MM.1S (cell line): ENCODE measurements around the gene INSYN1.

Source experiments
- DNase-seq: peaks from one replicate; pipeline ENCODE4 v3.0.0-alpha.2; 2015
- H2AFZ ChIP-seq: fragments of 300-600 bp; sonication (generic); 2 replicates; pipeline ENCODE4 v1.6.0; 2016; ENCODE audit warnings: antibody characterized with exemption, low read length
- H3F3A ChIP-seq: fragments of 300-600 bp; sonication (generic); 2 replicates; pipeline ENCODE4 v1.6.1; 2016; ENCODE audit warnings: mild to moderate bottlenecking, antibody characterized with exemption, low read length, moderate library complexity, mixed read lengths; ENCODE audit not compliant: insufficient read depth
- H3K27ac ChIP-seq: fragments of 300-600 bp; sonication (generic); 2 replicates; pipeline ENCODE4 v1.5.1; 2016; ENCODE audit warnings: mild to moderate bottlenecking, low read length
- H3K27me3 ChIP-seq: fragments of 300-600 bp; sonication (generic); replicated peaks from 2 replicates; pipeline ENCODE4 v1.6.0; 2016; ENCODE audit warnings: low read length; ENCODE audit not compliant: insufficient read depth
- H3K36me3 ChIP-seq: fragments of 300-600 bp; sonication (generic); replicated peaks from 2 replicates; pipeline ENCODE4 v1.6.1; 2016; ENCODE audit warnings: mild to moderate bottlenecking, low read length, mixed read lengths; ENCODE audit not compliant: insufficient read depth
- H3K4me1 ChIP-seq: fragments of 300-600 bp; sonication (generic); 2 replicates; pipeline ENCODE4 v1.6.1; 2016; ENCODE audit warnings: low read length, mixed read lengths
- H3K4me2 ChIP-seq: fragments of 300-600 bp; sonication (generic); 2 replicates; pipeline ENCODE4 v1.6.0; 2016; ENCODE audit warnings: low read depth, low read length
- H3K4me3 ChIP-seq: fragments of 300-600 bp; sonication (generic); 2 replicates; pipeline ENCODE4 v1.5.1; 2016; ENCODE audit warnings: low read length, mixed read lengths
- H3K79me2 ChIP-seq: fragments of 300-600 bp; sonication (generic); 2 replicates; pipeline ENCODE4 v1.6.1; 2016; ENCODE audit warnings: mixed run types, low read length, mixed read lengths
- H3K9ac ChIP-seq: fragments of 300-600 bp; sonication (generic); 2 replicates; pipeline ENCODE4 v1.6.1; 2016; ENCODE audit warnings: low read length, mixed read lengths
- H3K9me2 ChIP-seq: fragments of 300-600 bp; sonication (generic); replicated peaks from 2 replicates; pipeline ENCODE4 v1.6.1; 2016; ENCODE audit warnings: mild to moderate bottlenecking, low read length, mixed read lengths; ENCODE audit not compliant: insufficient read depth
- H3K9me3 ChIP-seq: fragments of 300-600 bp; sonication (generic); replicated peaks from 2 replicates; pipeline ENCODE4 v1.6.1; 2016; ENCODE audit warnings: mild to moderate bottlenecking, low read length, mixed read lengths; ENCODE audit not compliant: insufficient read depth
- H4K20me1 ChIP-seq: fragments of 300-600 bp; sonication (generic); 2 replicates; pipeline ENCODE4 v1.6.1; 2016; ENCODE audit warnings: mild to moderate bottlenecking, low read length, moderate library complexity, mixed read lengths; ENCODE audit not compliant: insufficient read depth
- CTCF ChIP-seq: fragments of 300-600 bp; sonication (generic); IDR thresholded peaks from 2 replicates; pipeline ENCODE4 v1.5.1; 2016; ENCODE audit warnings: antibody characterized with exemption, low read length, mixed read lengths
- EZH2 ChIP-seq: fragments of 300-600 bp; sonication (generic); optimal IDR thresholded peaks from 2 replicates; pipeline ENCODE3; 2017; ENCODE audit warnings: low read depth, mild to moderate bottlenecking, antibody characterized with exemption, low read length, mixed read lengths
- EZH2phosphoT487 ChIP-seq: fragments of 300-600 bp; sonication (generic); IDR thresholded peaks from 2 replicates; pipeline ENCODE4 v1.6.1; 2018; ENCODE audit warnings: antibody characterized with exemption, low read length

INSYN1 gene

GRCh38 chr15:73694419-73694818 lies 58.7 kb downstream of the INSYN1 start:
- TF ChIP-seq CTCF: no peak
- no peak for TF ChIP-seq EZH2phosphoT487
- no peak for TF ChIP-seq EZH2
- Histone ChIP-seq H3K4me1 (peaks cover 23% of the 10 kb centered on the region), H3K9me2 (no peaks in the 10 kb centered on the region), H3K4me3 (no peak overlapping the region), H3K9me3 (no peaks in the 10 kb centered on the region), H2AFZ (no peak overlapping the region), H3F3A (no peaks in the 10 kb centered on the region; the same call in 1 of the 2 replicates), H3K27ac (no peak overlapping the region), H3K4me2 (no peak overlapping the region), H3K36me3 (no peaks in the 10 kb centered on the region), H4K20me1 (no peaks in the 10 kb centered on the region), H3K27me3 (no peaks in the 10 kb centered on the region), H3K9ac (no peak overlapping the region), H3K79me2 (0 out of 2 replicates have a peak, but pooled peaks cover 5% of the 10 kb centered on the region)
- DNase-seq: no peak

- H3K4me1 ChIP-seq: peaks cover 6% of the 10 kb centered on the region
- DNase-seq: no peak
- no peaks in the 10 kb centered on the region for H3K9me3 ChIP-seq
- no peak overlapping the region for H3K4me3 ChIP-seq
- H3K4me2 ChIP-seq: no peak overlapping the region
- H3K9ac ChIP-seq: no peak overlapping the region
- no peaks in the 10 kb centered on the region for H3K36me3 ChIP-seq
- no peak for TF ChIP-seq EZH2phosphoT487
- no peak for TF ChIP-seq CTCF
- no peak for TF ChIP-seq EZH2
- no peaks in the 10 kb centered on the region for H4K20me1 ChIP-seq
- no peaks in the 10 kb centered on the region for H3K27me3 ChIP-seq
- no peak overlapping the region for H2AFZ ChIP-seq
- H3F3A ChIP-seq: no peaks in the 10 kb centered on the region
- H3K9me2 ChIP-seq: no peaks in the 10 kb centered on the region
- H3K27ac ChIP-seq: no peak overlapping the region
- H3K79me2 ChIP-seq: peaks cover 8% of the 10 kb centered on the region
Observed at GRCh38 chr15:73691396-73691795, 61.8 kb downstream of the INSYN1 start.

GRCh38 chr15:73688455-73688854 lies 64.7 kb downstream of the INSYN1 start:
- no peak overlapping the region for H2AFZ ChIP-seq
- peaks cover 7% of the 10 kb centered on the region for H3F3A ChIP-seq
- DNase-seq: no peak
- no peak overlapping the region for H3K9ac ChIP-seq
- H3K4me3 ChIP-seq: no peak overlapping the region
- H3K27me3 ChIP-seq: no peaks in the 10 kb centered on the region
- TF ChIP-seq EZH2: no peak
- no peak for TF ChIP-seq EZH2phosphoT487
- TF ChIP-seq CTCF: no peak
- H3K36me3 ChIP-seq: no peaks in the 10 kb centered on the region
- no peak overlapping the region for H3K4me2 ChIP-seq
- no peak overlapping the region for H3K27ac ChIP-seq
- H3K4me1 ChIP-seq: no peaks in the 10 kb centered on the region
- no peaks in the 10 kb centered on the region for H3K9me2 ChIP-seq
- no peaks in the 10 kb centered on the region for H4K20me1 ChIP-seq
- H3K79me2 ChIP-seq: peaks cover 18% of the 10 kb centered on the region
- H3K9me3 ChIP-seq: no peaks in the 10 kb centered on the region
